ENCODE measurements around the gene GRIP1.

DNA sequence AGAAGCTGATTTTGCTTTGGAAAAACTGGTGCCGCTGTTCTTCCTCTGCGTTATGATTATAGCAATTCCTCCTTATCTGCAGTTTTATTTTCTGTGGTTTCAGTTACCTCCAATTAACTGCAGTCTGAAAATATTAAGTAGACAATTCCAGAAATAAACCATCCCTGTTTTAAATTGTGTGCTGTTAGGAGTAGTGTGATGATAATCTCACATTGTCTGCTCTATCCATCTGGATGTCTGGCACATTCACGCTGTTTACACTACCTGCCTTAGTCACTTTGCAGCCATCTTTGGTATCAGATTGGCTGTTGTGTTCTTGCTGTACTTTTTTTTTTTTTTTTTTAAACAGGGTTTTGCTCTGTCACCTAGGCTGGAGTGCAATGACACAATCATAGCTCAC lies 141.0 kb downstream of the GRIP1 start:
- TF ChIP-seq POLR2AphosphoS5 (IDR thresholded peaks at IDR 0.05; ENCODE audit: low read depth, low read length) (no peak), POLR2A (IDR thresholded peaks at IDR 0.05; ENCODE audit: low read depth, low read length) (no peak)
